Subcutaneous adipose tissue (tissue), 4 donors: ENCODE data around the gene GPC4. TPM values are rescaled to one million over a fixed set of nuclear protein-coding genes. Genes with fewer than 3 reads are reported as not detected.

Experiments
- CTCF ChIP-seq: fragments of 450-650 bp; IDR thresholded peaks from one replicate; pipeline ENCODE4 v1.5.1; 2016; ENCODE audit warnings: low read depth, mild to moderate bottlenecking, control low read depth, antibody characterized with exemption, moderate library complexity
- total RNA-seq, 4 donors: library from RNA; depleted of rRNA; stranded (reverse); fragments of >200 nt; gene quantifications; one replicate each; pipeline ENCODE4 v1.1.0, GENCODE V29; 2016

Gene GPC4
- total RNA-seq, 4 donors from 2014 or later, result 5.9 to 63.7 (median 12.4) TPM

DNA sequence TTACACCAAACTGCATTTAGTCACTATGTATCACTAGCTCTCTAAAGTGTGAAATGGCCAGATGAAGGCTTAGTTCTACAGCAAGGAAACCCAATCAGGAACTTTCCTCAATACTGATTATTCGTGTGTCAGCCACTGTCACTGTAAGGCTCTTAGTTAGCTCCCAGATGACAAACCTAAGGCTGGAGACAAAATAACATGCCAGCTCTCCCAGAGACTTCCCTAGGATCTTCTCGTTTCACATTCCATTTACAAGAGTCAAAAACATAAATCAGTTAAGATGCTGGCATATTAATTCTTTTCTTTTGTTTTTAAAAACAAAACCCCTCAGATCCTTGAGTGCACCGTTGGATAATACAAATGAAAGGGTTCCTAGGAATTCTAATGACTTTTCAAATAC lies 109.0 kb downstream of the GPC4 start:
- no peak for TF ChIP-seq CTCF

DNA sequence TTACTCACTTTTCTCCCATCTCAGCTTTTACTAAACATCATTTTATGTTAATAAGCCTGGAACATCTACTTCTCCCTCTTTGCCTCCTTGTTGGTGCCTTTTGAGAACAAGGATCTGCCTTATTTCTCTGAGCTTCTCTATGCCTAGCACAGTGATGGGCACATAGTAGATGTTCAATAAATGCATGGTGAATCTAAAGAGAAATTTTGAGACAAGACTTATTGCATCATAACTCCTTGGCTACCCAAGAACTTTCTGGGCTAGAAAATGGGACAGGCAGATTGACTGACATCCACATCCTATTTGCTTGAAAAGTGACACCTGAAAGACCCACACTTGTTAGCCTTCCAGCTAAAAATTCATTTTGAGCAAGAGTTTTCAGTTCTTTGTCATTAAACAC lies 109.9 kb downstream of the GPC4 start:
- TF ChIP-seq CTCF, result no peak

GRCh38 chrX:133302775-133303445 lies 112.4 kb downstream of the GPC4 start:
- TF ChIP-seq CTCF, result no peak

DNA sequence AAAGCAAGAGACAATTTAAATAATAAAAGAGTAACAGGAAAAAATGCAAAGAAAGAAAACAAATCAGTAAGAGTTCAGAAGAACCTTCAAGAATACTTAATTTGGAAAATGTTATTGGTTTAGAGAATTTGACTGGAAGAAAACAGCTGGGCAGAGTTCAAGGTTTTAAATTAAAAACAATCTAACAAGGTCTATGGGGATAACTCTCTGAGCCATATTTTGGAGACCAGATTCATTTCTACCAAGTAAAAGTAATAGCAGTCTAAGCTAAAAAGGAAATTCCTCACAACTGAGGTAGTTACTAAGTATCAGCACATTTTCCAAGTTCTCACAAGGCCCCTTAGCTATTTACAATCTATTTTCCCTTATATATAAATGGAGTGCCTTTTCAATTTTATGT lies 114.7 kb downstream of the GPC4 start:
- no peak for TF ChIP-seq CTCF

GRCh38 chrX:133297284-133297683 lies 118.0 kb downstream of the GPC4 start:
- TF ChIP-seq CTCF, result no peak

- TF ChIP-seq CTCF, result no peak
These were observed 121.2 kb downstream of the GPC4 start for GRCh38 chrX:133294126-133294525.

DNA sequence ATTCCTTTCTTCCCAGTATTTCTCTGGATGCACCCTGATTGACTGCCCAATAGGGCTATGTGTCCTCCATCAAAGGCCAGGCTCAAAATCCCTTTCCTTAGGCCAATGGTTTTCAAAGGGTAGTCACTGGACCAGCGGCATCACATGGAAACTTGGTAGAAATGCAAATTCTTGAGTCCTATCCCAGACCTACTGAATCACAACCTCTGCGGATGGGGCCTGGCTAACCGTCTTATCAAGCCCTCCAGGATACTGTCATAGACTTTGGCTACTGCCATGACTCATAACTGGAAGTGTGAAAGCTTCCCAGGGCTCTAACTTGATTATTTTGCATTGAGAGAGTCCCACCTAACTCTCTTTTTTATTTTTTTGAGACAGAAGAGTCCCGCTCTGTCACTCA lies 125.2 kb downstream of the GPC4 start:
- TF ChIP-seq CTCF, result no peak
